HepG2 (cell line): ENCODE measurements around the gene MRPS5.

Source experiments
- CREM ChIP-seq, 2 experiments: sonication (generic) in 1 of 2; formaldehyde crosslinking in 1 of 2; IDR thresholded peaks; 2 replicates each; pipeline versions ENCODE4 v1.4.0 to v1.6.1; 2016 to 2020; ENCODE audit warnings: antibody characterized with exemption in 1 of 2, mild to moderate bottlenecking in 1 of 2, missing genetic modification reagents in 1 of 2
- CTCF ChIP-seq: sonication (generic); formaldehyde crosslinking; IDR thresholded peaks from 2 replicates; pipeline ENCODE4 v1.5.0; 2020; ENCODE audit warnings: mild to moderate bottlenecking, missing genetic modification reagents, moderate library complexity
- GATAD1 ChIP-seq: IDR thresholded peaks from 2 replicates; pipeline ENCODE4 v1.6.1; 2016; ENCODE audit warnings: missing genetic modification reagents, missing compliant biosample characterization
- HDAC2 ChIP-seq: sonication (generic); formaldehyde crosslinking; IDR thresholded peaks from 2 replicates; pipeline ENCODE4 v1.4.0; 2020; ENCODE audit warnings: missing genetic modification reagents
- HMGXB4 ChIP-seq, 2 experiments: sonication (generic) in 1 of 2; formaldehyde crosslinking in 1 of 2; IDR thresholded peaks; 2 replicates each; pipeline versions ENCODE4 v1.4.0 to v1.6.1; 2018 to 2020; ENCODE audit warnings: missing genetic modification reagents in 2 of 2, borderline replicate concordance in 1 of 2, low read depth in 1 of 2, mild to moderate bottlenecking in 1 of 2, missing biosample characterization in 1 of 2
- ZNF740 ChIP-seq: sonication (generic); formaldehyde crosslinking; IDR thresholded peaks from 2 replicates; pipeline ENCODE4 v1.4.0; 2020; ENCODE audit warnings: missing genetic modification reagents
- TF ChIP-seq, protein P1 (sequence below): sonication (generic); formaldehyde crosslinking; IDR thresholded peaks from 2 replicates; pipeline ENCODE4 v1.4.0; 2020; ENCODE audit warnings: missing genetic modification reagents

DNA sequence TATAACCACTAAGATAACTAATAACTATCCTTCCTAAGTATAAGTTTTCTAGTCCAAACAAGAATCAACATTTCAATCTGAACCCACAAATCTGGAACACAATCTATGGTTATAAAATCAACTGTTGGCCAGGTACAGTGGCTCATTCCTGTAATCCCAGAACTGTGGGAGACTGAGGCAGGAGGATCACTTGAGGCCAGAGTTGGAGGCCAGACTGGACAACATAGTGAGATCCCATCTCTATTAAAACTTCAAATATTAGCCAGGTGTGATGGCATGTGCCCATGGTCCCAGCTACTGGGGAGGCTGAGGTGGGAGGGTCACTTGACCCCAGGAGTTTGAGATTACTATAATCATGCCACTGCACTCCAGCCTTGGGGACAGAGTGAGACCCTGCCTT lies 11.2 kb downstream of the MRPS5 start:
- no peak for TF ChIP-seq CREM (IDR thresholded peaks at IDR 0.05)
- TF ChIP-seq CREM (CRISPR knock-in tag; IDR thresholded peaks at IDR 0.05) = no peak
- TF ChIP-seq, protein P1, sequence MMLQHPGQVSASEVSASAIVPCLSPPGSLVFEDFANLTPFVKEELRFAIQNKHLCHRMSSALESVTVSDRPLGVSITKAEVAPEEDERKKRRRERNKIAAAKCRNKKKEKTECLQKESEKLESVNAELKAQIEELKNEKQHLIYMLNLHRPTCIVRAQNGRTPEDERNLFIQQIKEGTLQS (CRISPR knock-in tag) = no peak
- TF ChIP-seq CTCF (CRISPR knock-in tag) = no peak
- TF ChIP-seq HDAC2 (CRISPR knock-in tag) = no peak
- no peak for TF ChIP-seq GATAD1 (CRISPR knock-in tag)
- no peak for TF ChIP-seq ZNF740 (CRISPR knock-in tag)
- no peak for TF ChIP-seq HMGXB4 (CRISPR knock-in tag; IDR thresholded peaks at IDR 0.05; ENCODE audit: borderline replicate concordance in 1 of 2, low read depth in 1 of 2)
